ENCODE measurements around the gene ITGBL1. TPM values are rescaled to one million over a fixed set of nuclear protein-coding genes. Genes with fewer than 3 reads are reported as not detected.

The ITGBL1 gene
- total and polyA plus RNA-seq, 2 of the 13 experiments (the other 11 are each of a cell fraction or from before 2014, with no cell fraction given): 0.02 TPM; not detected in 1

DNA sequence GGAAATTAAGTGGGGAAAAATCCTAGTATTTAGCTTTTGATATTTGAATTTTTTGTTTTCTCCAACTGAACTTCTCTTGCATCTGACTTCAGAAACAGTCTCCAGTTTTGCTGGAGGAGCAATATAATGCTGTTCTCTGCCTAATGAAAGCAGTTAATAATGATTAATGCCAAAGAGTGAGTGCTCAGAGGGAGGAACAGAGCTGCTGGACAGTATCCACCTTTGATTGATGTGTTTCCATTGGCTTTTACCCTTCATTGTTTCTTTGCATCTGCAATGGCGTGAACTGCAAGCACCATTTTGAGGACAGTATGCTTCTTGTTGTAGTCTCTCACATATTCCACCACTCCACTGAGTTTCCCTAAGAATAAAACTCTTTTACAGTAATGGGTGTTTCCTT lies 193.4 kb downstream of the ITGBL1 start:
- no peaks in the 10 kb centered on the region for H3K27me3 ChIP-seq (ENCODE audit: control insufficient read depth in 1 of 2, insufficient read depth in 2 of 2, low read length in 2 of 2)
- WGBS (ENCODE audit: low lambda C conversion rate): 16% methylated on average over 1 of the region's 1 CpG
- DNase-seq (ENCODE audit: low spot score): no peak
- H3K27ac ChIP-seq (ENCODE audit: extremely low read length, insufficient read depth, low read length): no peak overlapping the region
- no peaks in the 10 kb centered on the region for H3K79me2 ChIP-seq (ENCODE audit: insufficient read depth, low read length)
- 0 out of 2 replicates have a peak, but pooled peaks cover 4% of the 10 kb centered on the region for H3K9me3 ChIP-seq (ENCODE audit: low read length)
- no peak for FAIRE-seq
- H3K36me3 ChIP-seq (replicated peaks in 1 of 2; ENCODE audit: control insufficient read depth in 1 of 2, insufficient read depth in 2 of 2, low read length in 2 of 2): no peaks in the 10 kb centered on the region
- TF ChIP-seq RAD51 (IDR thresholded peaks at IDR 0.05; ENCODE audit: borderline replicate concordance) (no peak), HOXA3 (CRISPR knock-in tag; IDR thresholded peaks at IDR 0.05) (no peak), FOXO1 (CRISPR knock-in tag; IDR thresholded peaks at IDR 0.05) (no peak), ZNF891 (CRISPR knock-in tag; IDR thresholded peaks at IDR 0.05) (no peak), ZNF124 (CRISPR knock-in tag; IDR thresholded peaks at IDR 0.05) (no peak), EHMT2 (IDR thresholded peaks at IDR 0.05; ENCODE audit: borderline replicate concordance, low read depth, low read length) (no peak), EZH2 (conservative IDR thresholded peaks at IDR 0.05; ENCODE audit: low read depth, low read length) (no peak), MED13 (CRISPR knock-in tag; IDR thresholded peaks at IDR 0.05) (no peak), ZNF788 (CRISPR knock-in tag; IDR thresholded peaks at IDR 0.05; ENCODE audit: borderline replicate concordance) (no peak), SMYD3 (CRISPR knock-in tag; IDR thresholded peaks at IDR 0.05) (no peak), HNRNPH1 (optimal IDR thresholded peaks at IDR 0.05; ENCODE audit: low read depth, low read length) (no peak), ZBTB3 (CRISPR knock-in tag; IDR thresholded peaks at IDR 0.05; ENCODE audit: borderline replicate concordance, low read depth) (no peak), CBFB (CRISPR knock-in tag; IDR thresholded peaks at IDR 0.05) (no peak), SYNCRIP (IDR thresholded peaks at IDR 0.05; ENCODE audit: insufficient read depth, low read depth, low read length) (no peak)
- TF ChIP-seq, protein P1, sequence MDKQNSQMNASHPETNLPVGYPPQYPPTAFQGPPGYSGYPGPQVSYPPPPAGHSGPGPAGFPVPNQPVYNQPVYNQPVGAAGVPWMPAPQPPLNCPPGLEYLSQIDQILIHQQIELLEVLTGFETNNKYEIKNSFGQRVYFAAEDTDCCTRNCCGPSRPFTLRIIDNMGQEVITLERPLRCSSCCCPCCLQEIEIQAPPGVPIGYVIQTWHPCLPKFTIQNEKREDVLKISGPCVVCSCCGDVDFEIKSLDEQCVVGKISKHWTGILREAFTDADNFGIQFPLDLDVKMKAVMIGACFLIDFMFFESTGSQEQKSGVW (CRISPR knock-in tag; IDR thresholded peaks at IDR 0.05; ENCODE audit: borderline replicate concordance): no peak
- TF ChIP-seq, protein P2, sequence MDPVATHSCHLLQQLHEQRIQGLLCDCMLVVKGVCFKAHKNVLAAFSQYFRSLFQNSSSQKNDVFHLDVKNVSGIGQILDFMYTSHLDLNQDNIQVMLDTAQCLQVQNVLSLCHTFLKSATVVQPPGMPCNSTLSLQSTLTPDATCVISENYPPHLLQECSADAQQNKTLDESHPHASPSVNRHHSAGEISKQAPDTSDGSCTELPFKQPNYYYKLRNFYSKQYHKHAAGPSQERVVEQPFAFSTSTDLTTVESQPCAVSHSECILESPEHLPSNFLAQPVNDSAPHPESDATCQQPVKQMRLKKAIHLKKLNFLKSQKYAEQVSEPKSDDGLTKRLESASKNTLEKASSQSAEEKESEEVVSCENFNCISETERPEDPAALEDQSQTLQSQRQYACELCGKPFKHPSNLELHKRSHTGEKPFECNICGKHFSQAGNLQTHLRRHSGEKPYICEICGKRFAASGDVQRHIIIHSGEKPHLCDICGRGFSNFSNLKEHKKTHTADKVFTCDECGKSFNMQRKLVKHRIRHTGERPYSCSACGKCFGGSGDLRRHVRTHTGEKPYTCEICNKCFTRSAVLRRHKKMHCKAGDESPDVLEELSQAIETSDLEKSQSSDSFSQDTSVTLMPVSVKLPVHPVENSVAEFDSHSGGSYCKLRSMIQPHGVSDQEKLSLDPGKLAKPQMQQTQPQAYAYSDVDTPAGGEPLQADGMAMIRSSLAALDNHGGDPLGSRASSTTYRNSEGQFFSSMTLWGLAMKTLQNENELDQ (CRISPR knock-in tag; IDR thresholded peaks at IDR 0.05; ENCODE audit: borderline replicate concordance): no peak
- no peaks in the 10 kb centered on the region for H3K4me1 ChIP-seq (ENCODE audit: insufficient read depth, low read length)
- BruUV-seq (replicated peaks): no TSS peak
- in situ Hi-C loops (cut with HindIII; ENCODE audit: extremely low pct_ligation_motif_present, low pct_unique_long_range_greater_than_20kb) (no loop called here), intact Hi-C loops (cut with micrococcal nuclease; ENCODE audit: unreplicated experiment) (no loop called here)
- H3K4me2 ChIP-seq (ENCODE audit: low read depth, low read length): no peak overlapping the region
- H2AFZ ChIP-seq (ENCODE audit: low read length): no peak overlapping the region
- no peak overlapping the region for H3K9ac ChIP-seq (ENCODE audit: insufficient read depth, low read depth, low read length)
- no peak overlapping the region for H3K4me3 ChIP-seq (replicated peaks in 1 of 3; ENCODE audit: insufficient read depth in 1 of 3, low read depth in 2 of 3, low read length in 3 of 3)
- no peaks in the 10 kb centered on the region for H4K20me1 ChIP-seq (ENCODE audit: insufficient read depth, low read length)
- ATAC-seq: no peak
- POLR2A ChIA-PET: no interaction called here
- CTCF ChIA-PET (ENCODE audit: low intra/inter-chr PET ratio, low total read pairs): no interaction called here

All from HepG2 (cell line).